GM23338 (cell line): ENCODE measurements around the gene RUNX3. TPM values are rescaled to one million over a fixed set of nuclear protein-coding genes. Genes with fewer than 3 reads are reported as not detected.

ENCODE experiments used
- ATAC-seq: fragments of 200-7000 bp; cut with Tn5 transposase; 3 replicates; pipeline ENCODE4 v1.9.1; 2020
- DNase-seq: peaks from one replicate; pipeline ENCODE4 v3.0.0-alpha.2; 2015; ENCODE audit warnings: low spot score
- H2AFZ ChIP-seq: fragments of 200-600 bp; sonication (generic); 2 replicates; pipeline ENCODE4 v1.8.0; 2016; ENCODE audit warnings: antibody characterized with exemption, mild to moderate bottlenecking, moderate library complexity
- H3F3A ChIP-seq: fragments of 200-600 bp; sonication (generic); replicated peaks from 2 replicates; pipeline ENCODE4 v1.8.0; 2017; ENCODE audit warnings: antibody characterized with exemption, mixed run types, low read depth
- H3K27ac ChIP-seq: fragments of 200-600 bp; sonication (generic); 2 replicates; pipeline ENCODE4 v1.6.1; 2016; ENCODE audit warnings: low read depth
- H3K27me3 ChIP-seq: fragments of 200-600 bp; sonication (generic); 2 replicates; pipeline ENCODE4 v1.8.0; 2016; ENCODE audit warnings: mild to moderate bottlenecking, mixed run types, moderate library complexity; ENCODE audit not compliant: insufficient read depth
- H3K36me3 ChIP-seq: fragments of 200-600 bp; sonication (generic); 2 replicates; pipeline ENCODE4 v1.8.0; 2016; ENCODE audit warnings: mild to moderate bottlenecking; ENCODE audit not compliant: insufficient read depth
- H3K4me1 ChIP-seq: fragments of 200-600 bp; sonication (generic); 2 replicates; pipeline ENCODE4 v1.8.0; 2016; ENCODE audit warnings: mild to moderate bottlenecking, moderate library complexity; ENCODE audit not compliant: insufficient read depth
- H3K4me2 ChIP-seq: fragments of 200-600 bp; sonication (generic); 2 replicates; pipeline ENCODE4 v1.7.1; 2017; ENCODE audit warnings: mixed run types
- H3K4me3 ChIP-seq: fragments of 200-600 bp; sonication (generic); 2 replicates; pipeline ENCODE4 v1.6.1; 2016; ENCODE audit warnings: mixed run types
- H3K79me2 ChIP-seq: fragments of 200-600 bp; sonication (generic); replicated peaks from 2 replicates; pipeline ENCODE4 v1.8.0; 2017; ENCODE audit warnings: mild to moderate bottlenecking; ENCODE audit not compliant: insufficient read depth
- H3K9me2 ChIP-seq: fragments of 200-600 bp; sonication (generic); 2 replicates; pipeline ENCODE4 v1.8.0; 2017; ENCODE audit not compliant: insufficient read depth
- H4K20me1 ChIP-seq: fragments of 200-600 bp; sonication (generic); replicated peaks from 2 replicates; pipeline ENCODE4 v1.8.0; 2017; ENCODE audit warnings: mild to moderate bottlenecking; ENCODE audit not compliant: insufficient read depth
- H3K27ac Mint-ChIP-seq: 2 replicates; pipeline ENCODE4 v1.8.0; 2020; ENCODE audit warnings: inconsistent platforms, mild to moderate bottlenecking, moderate library complexity, mixed read lengths
- H3K27me3 Mint-ChIP-seq: 3 replicates; pipeline ENCODE4 v1.8.0; 2022; ENCODE audit warnings: low read depth, mild to moderate bottlenecking, moderate library complexity, mixed read lengths, inconsistent platforms; ENCODE audit not compliant: insufficient read depth, poor library complexity
- H3K36me3 Mint-ChIP-seq: 3 replicates; pipeline ENCODE4 v1.8.0; 2021; ENCODE audit warnings: low read depth, mild to moderate bottlenecking, inconsistent platforms, moderate library complexity, mixed read lengths
- H3K4me1 Mint-ChIP-seq: 3 replicates; pipeline ENCODE4 v1.8.0; 2020; ENCODE audit warnings: mild to moderate bottlenecking, inconsistent platforms, mixed read lengths
- H3K4me3 Mint-ChIP-seq: 3 replicates; pipeline ENCODE4 v1.8.0; 2021; ENCODE audit warnings: moderate library complexity, mild to moderate bottlenecking, inconsistent platforms, mixed read lengths
- H3K9me3 Mint-ChIP-seq: 3 replicates; pipeline ENCODE4 v1.8.0; 2020; ENCODE audit warnings: moderate library complexity, mild to moderate bottlenecking, inconsistent platforms, mixed read lengths
- STAT1 ChIP-seq: IDR thresholded peaks from one replicate; pipeline ENCODE4 v1.6.1; 2016; ENCODE audit warnings: antibody characterized with exemption; ENCODE audit not compliant: unreplicated experiment
- polyA plus RNA-seq: library from polyadenylated mRNA; unstranded; fragments of >200 nt; fragmentation: Nextera tagmentation; extraction: Ambion mirVana; gene quantifications from 2 replicates; pipeline ENCODE4 v1.2.1, GENCODE V29; 2016
- total RNA-seq: library from RNA; depleted of rRNA; stranded (reverse); fragments of >200 nt; shearing (Covaris generic); gene quantifications from 2 replicates; pipeline ENCODE4 v1.2.3, GENCODE V29; 2014
- TF ChIP-seq, protein P1 (sequence below): fragments of 250-450 bp; sonication (Bioruptor Pico); IDR thresholded peaks from 2 replicates; pipeline ENCODE4 v1.5.0; 2020; ENCODE audit warnings: mild to moderate bottlenecking, moderate library complexity

RUNX3 gene
- total and polyA plus RNA-seq, 2 experiments from 2014 or later = 0.23 to 0.73 TPM

DNA sequence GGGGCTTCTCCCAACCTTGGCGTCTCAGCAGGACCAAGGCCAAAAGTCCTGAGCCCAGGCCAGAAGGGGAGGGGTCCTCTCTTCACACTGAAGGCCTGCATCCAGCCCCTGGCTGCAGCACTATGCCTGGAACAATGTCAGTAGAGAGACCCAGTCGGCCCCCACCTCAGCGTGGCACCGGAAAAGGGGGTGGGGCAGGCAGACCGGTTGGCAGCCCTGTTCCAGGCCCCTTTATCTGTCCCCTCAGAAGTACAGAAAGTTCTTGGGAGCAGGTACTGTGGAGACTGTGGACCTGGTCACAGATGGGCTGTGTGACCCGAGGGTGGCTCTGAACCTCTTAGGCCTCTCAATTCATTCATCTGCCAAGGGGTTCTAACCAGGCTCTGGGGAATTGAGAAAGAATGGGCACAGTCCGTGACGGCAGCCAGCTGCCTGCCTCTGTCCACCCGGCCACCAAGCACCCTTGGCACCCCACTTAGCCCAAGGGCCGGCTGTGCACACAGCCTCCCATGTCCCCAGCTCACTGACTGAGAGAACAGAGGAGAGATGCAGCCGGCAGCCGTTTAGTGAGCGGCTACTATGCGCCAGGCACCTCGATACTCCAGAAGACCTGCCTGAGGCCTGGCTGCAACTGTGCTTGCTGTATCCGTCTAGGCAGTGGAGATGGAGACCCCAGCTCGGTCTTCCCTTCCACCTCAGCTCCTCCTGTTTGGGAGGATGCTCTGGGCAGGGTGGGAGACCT is 23.9 kb downstream of the RUNX3 start (continued):
- TF ChIP-seq, protein P1, sequence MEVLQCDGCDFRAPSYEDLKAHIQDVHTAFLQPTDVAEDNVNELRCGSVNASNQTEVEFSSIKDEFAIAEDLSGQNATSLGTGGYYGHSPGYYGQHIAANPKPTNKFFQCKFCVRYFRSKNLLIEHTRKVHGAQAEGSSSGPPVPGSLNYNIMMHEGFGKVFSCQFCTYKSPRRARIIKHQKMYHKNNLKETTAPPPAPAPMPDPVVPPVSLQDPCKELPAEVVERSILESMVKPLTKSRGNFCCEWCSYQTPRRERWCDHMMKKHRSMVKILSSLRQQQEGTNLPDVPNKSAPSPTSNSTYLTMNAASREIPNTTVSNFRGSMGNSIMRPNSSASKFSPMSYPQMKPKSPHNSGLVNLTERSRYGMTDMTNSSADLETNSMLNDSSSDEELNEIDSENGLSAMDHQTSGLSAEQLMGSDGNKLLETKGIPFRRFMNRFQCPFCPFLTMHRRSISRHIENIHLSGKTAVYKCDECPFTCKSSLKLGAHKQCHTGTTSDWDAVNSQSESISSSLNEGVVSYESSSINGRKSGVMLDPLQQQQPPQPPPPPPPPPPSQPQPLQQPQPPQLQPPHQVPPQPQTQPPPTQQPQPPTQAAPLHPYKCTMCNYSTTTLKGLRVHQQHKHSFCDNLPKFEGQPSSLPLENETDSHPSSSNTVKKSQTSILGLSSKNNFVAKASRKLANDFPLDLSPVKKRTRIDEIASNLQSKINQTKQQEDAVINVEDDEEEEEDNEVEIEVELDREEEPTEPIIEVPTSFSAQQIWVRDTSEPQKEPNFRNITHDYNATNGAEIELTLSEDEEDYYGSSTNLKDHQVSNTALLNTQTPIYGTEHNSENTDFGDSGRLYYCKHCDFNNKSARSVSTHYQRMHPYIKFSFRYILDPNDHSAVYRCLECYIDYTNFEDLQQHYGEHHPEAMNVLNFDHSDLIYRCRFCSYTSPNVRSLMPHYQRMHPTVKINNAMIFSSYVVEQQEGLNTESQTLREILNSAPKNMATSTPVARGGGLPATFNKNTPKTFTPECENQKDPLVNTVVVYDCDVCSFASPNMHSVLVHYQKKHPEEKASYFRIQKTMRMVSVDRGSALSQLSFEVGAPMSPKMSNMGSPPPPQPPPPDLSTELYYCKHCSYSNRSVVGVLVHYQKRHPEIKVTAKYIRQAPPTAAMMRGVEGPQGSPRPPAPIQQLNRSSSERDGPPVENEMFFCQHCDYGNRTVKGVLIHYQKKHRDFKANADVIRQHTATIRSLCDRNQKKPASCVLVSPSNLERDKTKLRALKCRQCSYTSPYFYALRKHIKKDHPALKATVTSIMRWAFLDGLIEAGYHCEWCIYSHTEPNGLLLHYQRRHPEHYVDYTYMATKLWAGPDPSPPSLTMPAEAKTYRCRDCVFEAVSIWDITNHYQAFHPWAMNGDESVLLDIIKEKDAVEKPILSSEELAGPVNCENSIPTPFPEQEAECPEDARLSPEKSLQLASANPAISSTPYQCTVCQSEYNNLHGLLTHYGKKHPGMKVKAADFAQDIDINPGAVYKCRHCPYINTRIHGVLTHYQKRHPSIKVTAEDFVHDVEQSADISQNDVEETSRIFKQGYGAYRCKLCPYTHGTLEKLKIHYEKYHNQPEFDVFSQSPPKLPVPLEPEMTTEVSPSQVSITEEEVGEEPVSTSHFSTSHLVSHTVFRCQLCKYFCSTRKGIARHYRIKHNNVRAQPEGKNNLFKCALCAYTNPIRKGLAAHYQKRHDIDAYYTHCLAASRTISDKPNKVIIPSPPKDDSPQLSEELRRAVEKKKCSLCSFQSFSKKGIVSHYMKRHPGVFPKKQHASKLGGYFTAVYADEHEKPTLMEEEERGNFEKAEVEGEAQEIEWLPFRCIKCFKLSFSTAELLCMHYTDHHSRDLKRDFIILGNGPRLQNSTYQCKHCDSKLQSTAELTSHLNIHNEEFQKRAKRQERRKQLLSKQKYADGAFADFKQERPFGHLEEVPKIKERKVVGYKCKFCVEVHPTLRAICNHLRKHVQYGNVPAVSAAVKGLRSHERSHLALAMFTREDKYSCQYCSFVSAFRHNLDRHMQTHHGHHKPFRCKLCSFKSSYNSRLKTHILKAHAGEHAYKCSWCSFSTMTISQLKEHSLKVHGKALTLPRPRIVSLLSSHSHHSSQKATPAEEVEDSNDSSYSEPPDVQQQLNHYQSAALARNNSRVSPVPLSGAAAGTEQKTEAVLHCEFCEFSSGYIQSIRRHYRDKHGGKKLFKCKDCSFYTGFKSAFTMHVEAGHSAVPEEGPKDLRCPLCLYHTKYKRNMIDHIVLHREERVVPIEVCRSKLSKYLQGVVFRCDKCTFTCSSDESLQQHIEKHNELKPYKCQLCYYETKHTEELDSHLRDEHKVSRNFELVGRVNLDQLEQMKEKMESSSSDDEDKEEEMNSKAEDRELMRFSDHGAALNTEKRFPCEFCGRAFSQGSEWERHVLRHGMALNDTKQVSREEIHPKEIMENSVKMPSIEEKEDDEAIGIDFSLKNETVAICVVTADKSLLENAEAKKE (CRISPR knock-in tag) = no peak

DNA sequence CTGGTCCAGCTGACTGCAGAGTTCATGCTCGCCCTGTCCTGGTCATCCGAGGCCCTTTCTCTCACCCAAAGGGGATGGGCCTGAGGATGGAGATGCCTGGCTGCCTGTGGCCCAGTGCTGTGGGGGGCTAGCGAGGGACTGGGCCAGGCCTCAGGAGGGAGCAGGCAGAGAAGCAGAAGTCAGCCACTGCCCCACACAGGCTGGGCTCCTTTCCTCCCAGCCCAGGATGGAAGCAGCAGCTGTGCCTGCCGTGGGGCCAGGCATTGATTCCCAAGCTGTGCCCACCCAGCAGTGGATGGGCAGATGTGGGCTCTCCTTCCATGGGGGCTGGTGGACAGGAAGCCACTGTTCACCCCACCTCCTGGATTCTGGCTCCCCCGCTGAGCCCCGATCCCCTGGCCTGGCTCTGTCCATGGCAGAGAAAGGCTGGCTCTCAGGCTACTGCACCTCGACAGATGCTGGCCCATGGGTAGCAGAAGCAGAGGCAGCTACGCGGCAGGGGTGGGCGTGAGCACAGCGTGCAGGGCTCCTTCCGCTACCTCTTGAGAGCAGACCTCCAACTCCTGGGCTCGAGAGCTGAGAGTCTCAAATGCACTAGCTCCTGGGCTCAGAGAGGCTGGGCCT is 24.6 kb downstream of the RUNX3 start:
- ATAC-seq (no peak), DNase-seq (no peak)
- H3K4me2 ChIP-seq = no peak overlapping the region
- H3K36me3 ChIP-seq = no peaks in the 10 kb centered on the region
- Mint-ChIP-seq H3K4me1 (peaks cover 17% of the 10 kb centered on the region), H3K27me3 (peaks cover 12% of the 10 kb centered on the region), H3K9me3 (no peaks in the 10 kb centered on the region), H3K36me3 (no peaks in the 10 kb centered on the region; the same call in 2 of the 3 replicates), H3K27ac (no peak overlapping the region), H3K4me3 (no peak overlapping the region)
- no peaks in the 10 kb centered on the region for H3F3A ChIP-seq
- H3K27ac ChIP-seq = no peak overlapping the region
- TF ChIP-seq STAT1 = no peak
- no peak overlapping the region for H3K4me3 ChIP-seq
- no peaks in the 10 kb centered on the region for H3K79me2 ChIP-seq
- no peaks in the 10 kb centered on the region for H3K27me3 ChIP-seq
- H3K9me2 ChIP-seq = no peaks in the 10 kb centered on the region
- no peaks in the 10 kb centered on the region for H3K4me1 ChIP-seq
- no peak overlapping the region for H2AFZ ChIP-seq
- H4K20me1 ChIP-seq = no peaks in the 10 kb centered on the region
